ENCODE data around the gene NUAK1.

The NUAK1 gene

DNA sequence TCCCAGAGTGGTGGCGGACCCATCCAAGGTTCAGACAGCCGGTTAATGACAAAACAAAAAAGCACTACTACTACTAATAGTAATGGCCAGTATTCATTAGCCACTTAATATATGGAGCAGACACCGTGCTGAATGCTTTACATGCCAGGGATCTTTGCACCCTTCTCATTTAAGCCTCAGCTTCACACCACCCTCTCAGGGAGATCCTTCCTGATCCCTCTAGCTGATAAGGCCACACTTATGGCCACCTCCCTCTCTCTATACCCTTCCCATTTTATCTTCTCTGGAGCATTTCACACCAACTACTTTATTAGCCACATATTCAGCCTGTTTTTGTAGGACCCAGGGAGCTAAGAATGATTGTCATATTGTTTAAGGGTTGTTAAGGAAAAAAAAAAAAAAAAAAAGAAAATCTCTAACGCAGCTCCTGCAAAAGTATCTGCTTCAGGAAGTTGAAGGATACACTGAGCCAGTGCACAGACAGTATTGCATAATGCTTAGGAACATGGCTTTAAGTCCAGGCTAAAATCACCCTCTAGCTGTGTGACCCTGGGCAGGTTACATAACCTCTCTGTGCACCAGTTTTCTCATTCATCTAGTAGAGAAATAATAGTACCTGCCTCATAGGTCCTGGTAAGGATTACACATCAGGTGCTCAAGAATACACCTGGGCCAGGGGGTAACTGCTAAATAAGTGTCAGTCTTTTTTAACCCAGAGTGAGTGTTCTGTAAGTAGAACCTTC is 29.4 kb downstream of the NUAK1 start:
- no peak for DNase-seq (ENCODE audit: low spot score)

- no peak for DNase-seq (ENCODE audit: low spot score)
Measured at GRCh38 chr12:106108185-106108835, 30.4 kb downstream of the NUAK1 start.

DNA sequence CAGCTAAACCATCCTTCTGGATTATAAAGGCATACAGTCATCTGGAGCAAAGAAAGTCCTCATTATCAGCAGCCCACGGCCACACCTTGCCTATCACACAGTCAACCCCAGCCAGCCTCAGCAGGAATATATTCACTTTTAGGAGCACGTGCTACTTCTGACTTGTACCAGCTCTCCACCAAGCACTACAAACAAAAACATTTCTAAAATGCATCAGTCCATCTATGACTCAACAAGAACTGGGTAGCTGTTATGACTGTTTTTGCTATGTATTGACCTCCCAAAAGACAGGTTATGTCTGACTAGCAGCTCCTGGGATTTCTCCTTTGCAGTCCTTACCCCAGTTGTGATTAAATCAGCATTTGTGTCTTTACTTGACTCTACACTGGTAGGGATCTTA is 31.2 kb downstream of the NUAK1 start:
- no peak for DNase-seq (ENCODE audit: low spot score)

- no peak for DNase-seq (ENCODE audit: low spot score)
Measured at GRCh38 chr12:106106892-106107291, 31.9 kb downstream of the NUAK1 start.

GRCh38 chr12:106106061-106106566 is 32.6 kb downstream of the NUAK1 start:
- no peak for DNase-seq (ENCODE audit: low spot score)

GRCh38 chr12:106101803-106102202 is 37.0 kb downstream of the NUAK1 start:
- DNase-seq (ENCODE audit: low spot score): no peak

DNA sequence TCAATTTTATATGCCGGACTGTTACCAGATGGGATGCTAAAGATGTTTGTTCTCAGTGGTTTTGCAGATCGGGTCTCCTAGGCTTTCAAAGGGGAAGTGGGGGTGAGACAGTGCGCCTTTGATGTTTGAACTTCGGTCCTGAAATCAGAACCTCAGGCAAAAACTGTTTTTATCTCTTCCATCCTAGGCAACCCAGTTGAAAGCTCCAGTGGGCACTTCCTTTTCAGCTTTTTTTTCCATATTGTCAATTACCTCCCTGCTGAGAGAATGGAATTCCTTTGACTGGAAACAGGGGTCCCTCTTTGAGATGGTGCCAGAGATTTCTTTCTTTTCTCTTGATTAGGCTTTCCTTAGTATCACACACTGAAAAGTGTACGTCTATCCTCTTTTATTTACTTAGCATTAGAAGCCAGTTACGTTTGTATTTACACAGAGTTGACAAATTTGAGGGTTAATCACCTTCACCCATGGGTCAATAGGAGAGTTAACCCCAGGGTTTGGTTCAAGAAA is 40.0 kb downstream of the NUAK1 start:
- DNase-seq (ENCODE audit: low spot score): no peak

DNA sequence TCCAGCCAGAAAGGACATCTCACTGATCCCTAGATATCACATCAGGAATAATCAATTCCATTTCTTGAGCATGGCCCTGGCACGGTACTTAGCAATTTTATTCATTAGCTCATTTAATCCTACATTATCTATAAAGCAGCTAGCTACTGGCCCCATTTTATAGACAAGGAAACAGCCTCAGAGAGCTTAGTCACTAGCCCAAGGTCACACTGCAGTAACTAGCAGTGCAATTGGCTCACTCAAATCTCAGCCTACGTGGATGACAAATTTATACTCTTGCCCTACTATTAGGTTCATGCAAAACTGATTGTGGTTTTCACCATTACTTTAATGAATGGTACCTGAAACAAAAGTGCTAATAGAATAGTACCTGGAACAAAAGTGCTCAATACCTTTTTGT is 41.7 kb downstream of the NUAK1 start:
- DNase-seq (ENCODE audit: low spot score): no peak

DNA sequence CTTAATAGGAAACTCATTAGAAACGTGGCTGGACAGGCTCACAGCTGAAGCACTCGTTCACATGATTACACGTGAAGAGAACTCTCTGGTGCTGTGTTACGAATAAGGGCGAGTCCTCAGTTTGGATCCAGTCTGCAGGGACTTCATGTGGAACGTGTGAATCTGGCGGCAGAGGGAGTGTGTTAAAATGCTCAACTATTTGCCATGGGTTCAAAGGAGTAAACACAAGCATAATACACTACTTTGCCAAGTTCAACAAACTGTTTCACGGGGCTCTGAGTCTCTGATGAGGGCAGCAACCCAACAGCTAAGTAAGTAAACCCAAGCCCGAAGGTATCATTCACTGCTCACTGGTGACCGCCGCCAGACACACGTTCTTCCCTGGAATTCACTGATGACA is 42.4 kb downstream of the NUAK1 start:
- no peak for DNase-seq (ENCODE audit: low spot score)

DNA sequence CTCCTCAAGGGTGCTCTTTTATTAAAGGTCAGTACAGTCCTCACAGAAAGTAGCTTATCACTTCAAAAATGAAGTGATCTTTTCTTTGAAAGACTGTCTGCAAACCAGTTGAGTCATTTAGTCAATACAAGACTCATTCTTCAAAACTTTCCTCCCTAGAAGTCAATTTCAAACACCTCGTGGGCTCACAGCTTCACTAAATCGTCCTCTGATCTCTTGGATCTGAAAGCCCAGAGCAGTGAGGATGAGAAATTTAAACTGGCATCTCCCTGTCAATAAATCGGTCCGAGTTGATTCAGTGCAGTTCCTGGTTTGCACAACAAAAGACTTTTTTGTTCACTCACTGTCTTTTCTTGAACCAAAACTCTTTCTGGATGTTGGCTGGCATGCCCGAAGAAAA is 44.5 kb downstream of the NUAK1 start:
- DNase-seq (ENCODE audit: low spot score): no peak

GRCh38 chr12:106093246-106093645 is 45.5 kb downstream of the NUAK1 start:
- no peak for DNase-seq (ENCODE audit: low spot score)

DNA sequence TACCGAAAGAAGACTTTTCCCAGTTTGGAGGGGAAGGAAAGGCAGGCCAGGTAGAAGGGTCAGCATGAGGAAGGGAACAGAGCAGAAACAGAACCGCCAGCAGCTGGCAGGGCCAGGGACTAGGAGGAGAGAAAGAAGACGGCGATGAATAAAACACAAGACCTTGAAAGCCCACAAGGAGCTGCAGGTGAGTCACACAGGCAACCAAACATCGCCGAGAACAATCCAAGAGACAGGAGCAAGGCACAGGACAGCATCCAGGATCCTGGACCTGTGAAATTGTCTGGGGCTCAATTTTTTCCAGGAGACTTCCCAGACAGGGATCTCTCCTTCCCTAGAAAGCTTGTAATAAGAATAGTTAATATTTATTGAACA is 47.3 kb downstream of the NUAK1 start:
- no peak for DNase-seq (ENCODE audit: low spot score)

DNA sequence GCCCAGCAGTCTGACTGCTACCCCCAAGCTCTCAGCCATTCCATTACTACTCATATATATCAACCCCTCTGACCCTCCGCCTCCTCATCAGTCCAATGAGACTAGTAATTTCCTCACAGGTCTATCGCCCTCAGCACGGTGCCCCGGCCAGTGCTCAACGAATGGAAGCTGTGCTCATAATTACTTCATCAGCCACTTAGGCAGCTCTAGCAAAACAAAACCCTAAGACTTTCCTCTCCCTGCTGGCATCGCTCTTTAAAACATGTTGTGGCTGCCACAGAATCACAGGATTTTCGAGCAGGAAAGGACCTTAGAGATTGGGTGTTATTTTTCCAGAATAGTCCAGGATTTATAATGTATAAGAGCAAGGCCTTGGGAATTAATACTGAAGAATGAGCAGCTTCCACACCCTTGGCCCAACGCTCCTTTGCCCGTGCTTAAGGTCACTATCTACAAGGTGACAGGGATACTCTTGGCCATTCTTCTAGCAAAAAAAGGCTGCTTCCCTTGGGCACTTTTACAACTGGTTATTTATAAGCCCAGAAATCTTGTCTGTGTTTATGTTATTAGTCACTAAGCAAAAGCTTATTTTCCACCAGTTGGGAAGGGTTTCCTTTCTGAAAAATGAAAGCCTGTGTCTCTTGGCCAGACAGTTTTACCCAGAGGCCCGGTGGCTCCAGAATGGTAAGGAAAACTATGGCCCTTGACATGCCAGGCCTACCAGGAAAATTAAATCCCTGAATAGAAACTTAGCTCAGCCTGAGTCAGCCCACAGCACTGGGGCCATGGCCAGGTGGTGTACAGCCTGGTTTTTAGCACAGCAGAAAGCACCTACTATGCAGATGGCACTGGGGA is 47.9 kb downstream of the NUAK1 start:
- no peak for DNase-seq (ENCODE audit: low spot score)

- DNase-seq (ENCODE audit: low spot score): no peak
Measured at GRCh38 chr12:106089935-106090334, 48.8 kb downstream of the NUAK1 start.

DNA sequence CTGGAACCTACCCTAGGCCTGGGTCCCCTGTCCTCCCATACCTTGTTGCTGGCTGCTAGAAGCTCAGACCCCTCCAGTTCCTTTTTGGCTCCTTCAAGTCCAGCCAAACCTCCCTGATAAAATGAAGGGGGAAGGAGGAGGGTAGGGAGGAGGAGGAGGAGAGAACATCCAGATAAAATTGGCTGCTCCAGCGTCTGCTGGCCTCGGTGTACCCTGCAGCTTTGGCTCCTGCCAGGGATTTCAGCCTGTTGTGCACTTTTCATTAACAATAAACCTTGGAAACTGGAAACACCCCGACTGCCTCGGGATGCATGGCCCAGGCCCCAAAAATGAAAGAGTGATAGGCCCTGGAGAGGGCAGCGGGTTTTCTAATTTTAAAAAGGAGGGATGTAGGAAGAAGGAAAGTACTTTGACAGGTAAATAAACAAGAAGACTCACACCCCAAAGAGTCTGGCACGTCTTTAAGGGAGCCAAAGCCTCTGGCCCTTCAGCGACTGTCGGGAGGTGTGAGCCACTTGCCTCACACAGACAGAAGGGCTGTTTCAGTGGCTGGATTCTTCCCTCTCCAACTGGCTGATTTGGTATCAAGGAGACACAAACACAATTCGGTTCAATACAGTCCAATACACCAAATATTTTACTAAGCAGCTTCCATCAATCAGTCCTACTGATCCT is 49.8 kb downstream of the NUAK1 start:
- DNase-seq (ENCODE audit: low spot score): no peak

- no peak for DNase-seq (ENCODE audit: low spot score)
Measured at GRCh38 chr12:106088246-106088808, 50.4 kb downstream of the NUAK1 start.

DNA sequence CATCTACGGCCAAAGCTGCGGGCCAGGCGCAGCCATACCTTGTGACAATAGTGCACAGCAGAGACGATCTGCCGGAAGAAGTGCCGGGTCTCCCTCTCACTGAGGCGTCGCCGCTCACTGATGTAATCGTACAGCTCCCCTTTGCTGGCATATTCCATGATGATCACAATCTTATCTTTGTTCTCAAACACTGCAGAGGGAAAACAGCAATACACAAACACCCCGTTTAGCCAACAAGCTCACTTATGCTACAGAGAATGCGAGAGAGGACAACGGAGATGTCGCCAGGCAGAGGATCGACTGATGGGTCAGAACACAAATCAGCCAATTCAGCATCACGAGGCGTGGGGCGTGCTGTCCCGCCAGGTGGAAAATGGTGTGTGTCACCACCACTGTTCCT is 52.1 kb downstream of the NUAK1 start:
- no peak for DNase-seq (ENCODE audit: low spot score)

DNA sequence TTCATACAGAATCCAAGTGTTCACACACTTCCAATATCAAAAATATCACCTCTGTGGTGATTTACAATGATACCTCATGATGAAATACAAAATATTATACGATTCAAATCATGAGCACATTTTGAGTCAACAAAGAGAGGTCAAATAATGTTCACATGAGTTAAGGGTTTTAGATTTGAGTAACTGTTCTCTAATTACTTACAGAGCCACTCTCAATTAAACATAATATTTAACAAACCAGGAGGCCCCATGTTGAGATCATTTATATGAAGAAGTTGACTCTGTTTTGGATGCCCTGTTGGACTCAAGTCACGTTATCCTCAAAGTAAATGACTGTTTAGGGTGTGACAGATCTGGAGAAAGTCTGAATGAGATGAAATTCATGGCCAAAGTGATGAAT is 53.5 kb downstream of the NUAK1 start:
- no peak for DNase-seq (ENCODE audit: low spot score)

DNA sequence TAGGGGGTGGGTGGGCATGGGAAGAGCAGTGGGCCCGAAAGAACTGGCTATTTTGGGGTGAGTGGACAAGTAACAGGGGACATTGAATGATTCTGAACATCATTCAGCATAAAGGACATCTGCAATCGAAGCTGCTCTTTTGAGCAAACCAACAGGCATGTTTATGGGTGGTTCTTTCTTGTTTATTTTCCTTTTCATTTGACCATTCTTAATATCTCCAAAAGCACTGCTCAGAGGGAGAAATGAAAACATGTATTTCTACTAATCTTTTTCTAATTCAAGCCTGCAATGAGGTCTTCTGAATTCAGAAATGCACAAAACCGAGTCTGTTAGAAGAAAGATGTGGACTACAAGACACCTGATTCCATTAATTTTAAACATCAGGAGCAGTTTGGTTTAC is 54.0 kb downstream of the NUAK1 start:
- no peak for DNase-seq (ENCODE audit: low spot score)

DNA sequence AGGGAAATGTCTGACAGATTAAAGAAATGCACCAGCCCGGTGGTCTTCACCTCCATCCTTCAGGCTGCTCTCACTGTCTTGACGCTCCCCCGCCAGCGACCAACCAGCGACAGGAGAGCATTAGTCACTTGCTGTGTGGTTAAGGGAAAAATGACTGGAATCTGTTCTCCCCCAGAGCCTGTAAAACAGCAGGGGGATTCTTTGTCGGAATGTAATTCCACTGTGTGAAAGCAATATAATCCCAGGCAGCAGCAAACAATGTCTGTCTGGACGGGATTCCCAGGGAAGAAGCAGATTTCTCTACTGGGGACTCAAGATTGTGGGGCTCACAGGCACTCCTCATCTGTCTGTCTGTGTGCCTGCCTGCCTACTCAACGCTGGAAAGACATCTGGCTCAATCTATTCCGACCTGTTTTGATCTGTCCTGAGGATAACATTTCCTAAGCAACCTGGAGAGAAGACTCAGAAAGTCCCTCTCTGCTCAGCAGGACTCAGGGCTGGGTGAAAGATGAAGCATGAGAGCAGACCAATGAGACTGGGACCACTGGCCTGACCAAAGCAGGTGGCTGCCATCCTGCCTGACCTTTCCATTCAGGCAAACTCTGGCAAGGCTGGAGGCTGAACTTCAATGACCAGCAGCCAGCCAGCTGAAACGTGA is 54.6 kb downstream of the NUAK1 start:
- peak; percentile 61 for DNase-seq (ENCODE audit: low spot score)
